SK-N-DZ (cell line): ENCODE data around the gene BHLHE23.
A peak's percentile ranks its signal among the peaks of the same experiment; 100 is the strongest.

ENCODE experiments used
- DNase-seq: peaks from one replicate; pipeline ENCODE4 v3.0.0-alpha.2; 2015; ENCODE audit warnings: low spot score

BHLHE23 gene

DNA sequence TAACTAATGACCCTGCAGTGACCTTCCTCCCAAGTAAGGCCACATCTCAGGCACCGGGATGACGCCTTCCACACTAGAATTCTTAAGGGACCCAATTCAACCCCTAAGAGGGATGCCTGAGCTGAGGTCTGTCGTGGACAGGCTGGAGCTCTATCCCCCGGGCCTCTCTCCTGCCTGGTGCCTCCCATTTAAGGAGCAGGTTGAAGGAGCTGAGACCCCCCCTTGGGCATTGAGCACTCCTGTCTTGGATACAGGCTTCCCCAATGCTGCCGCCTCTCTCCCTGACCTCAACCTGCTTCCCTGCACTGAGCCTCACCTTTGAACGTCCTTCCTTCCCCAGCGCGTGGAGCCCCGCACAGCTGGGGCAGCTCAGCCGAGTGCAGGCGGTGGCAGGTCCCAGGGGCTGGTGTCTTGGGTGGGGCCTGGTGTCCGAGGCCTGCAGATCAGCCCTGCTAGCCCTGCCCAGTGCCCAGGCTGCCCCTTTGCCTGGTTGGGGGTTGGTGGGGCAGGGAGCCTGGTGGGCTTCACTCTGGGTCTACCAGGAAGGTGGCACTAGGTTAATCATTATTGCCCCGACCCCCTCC lies 19.9 kb upstream of the BHLHE23 start:
- no peak for DNase-seq

DNA sequence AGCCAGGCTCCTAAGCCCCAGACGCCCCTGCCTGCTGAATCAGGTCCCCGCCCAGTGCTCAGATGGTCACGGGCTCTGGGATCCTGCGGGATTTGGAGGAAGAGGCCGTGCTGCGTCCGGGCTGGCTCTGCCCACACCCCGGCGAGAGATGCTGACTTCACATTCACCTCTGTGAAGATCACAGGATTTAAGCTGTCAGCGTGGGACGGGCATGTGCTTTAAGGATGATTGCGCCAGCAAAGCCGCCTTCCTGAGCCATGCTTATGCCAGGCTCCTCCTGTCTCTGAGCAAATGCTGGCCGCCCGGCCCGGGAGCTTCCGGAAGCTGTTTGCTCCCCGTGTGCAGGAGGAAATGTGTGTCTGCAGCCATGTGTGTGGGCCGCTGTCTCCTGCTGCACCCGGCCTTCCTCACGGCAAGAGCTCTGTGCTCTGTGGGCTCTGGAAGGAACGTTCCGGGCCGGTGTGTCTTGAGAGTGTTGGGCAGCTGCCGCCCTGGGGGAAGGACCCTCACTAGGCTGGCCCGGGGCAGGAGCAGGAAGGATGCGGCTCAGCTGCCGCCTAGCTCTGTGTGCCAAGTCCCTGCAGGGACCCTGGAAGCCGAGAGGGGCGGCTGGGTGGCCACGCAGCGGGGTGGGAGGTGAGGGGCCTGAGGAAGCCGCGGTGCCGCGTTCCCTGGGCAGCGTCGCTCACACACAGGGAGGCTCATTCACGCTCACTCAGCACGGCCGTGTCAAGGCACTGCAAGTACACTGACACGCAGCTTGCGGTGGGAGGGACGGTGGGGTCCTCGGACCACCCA lies 19.0 kb upstream of the BHLHE23 start:
- no peak for DNase-seq

DNA sequence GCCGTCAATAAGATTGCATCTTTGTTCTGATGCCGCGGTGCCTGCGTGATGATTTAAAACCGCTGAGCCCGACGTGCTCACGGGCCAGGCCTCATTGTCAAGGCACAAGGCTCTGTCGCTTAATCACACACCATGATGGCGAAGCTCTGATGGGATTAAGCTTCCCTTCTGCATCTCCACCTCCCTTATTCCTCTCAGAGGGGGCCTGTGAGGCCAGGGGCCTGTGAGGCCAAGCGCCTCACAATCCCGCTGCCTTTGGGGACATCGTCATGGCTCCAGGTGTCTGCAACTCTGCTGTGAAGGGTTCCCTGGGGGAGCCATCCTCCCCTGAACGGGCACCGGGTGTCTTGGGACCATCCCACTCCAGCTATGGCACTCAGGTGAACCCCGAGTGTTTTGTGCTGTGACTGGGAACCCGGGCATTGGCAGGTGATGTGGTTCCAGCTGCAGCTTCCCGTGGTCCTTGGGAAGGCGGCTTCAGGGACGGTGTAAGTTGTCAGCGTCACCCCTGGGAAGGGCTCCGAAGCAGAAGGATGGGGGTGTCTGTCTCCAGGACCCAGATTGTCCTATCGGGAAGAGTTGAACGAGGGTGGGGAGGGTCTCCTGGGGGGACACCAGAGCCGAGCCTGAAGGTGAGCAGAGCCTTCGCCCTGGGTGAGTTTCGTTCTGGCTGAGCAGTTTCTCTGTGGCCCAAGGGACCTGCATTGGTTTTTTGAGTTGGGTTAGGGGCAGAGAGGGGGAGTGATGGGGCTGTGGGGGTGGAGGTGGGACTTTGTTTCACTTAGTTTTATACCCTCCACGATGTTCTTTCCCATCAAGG lies 18.0 kb upstream of the BHLHE23 start:
- no peak for DNase-seq

DNA sequence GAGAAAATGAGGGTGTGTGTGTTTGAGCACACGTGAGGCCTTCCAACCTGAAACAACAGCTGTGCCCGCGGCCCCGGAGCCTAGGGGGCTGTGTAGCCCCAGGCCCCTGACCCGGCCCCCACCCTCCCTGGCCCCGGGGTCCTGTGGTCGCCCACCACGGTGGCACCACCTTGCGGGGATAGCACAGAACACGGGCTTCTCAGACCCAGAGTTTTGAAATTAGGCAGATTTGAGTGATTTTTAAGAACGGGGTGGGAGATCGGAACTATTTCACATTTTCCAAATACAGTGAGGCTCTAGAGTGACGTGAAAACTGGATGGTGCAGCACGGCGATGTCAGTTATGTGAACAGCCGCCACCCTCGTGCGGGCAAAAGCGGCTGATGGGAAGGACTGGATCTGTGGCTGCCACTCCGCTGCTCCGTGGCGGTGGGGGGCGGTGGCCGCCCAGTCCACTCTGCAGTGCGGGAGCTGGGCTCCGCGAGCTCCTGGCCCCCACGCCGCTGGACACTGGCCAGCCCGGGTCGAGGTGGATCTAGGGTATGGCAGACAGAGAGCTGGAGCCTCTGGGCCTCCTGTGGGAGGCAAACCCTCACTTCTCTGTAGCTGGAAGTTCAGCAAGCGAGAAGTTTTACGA lies 17.3 kb upstream of the BHLHE23 start:
- no peak for DNase-seq

DNA sequence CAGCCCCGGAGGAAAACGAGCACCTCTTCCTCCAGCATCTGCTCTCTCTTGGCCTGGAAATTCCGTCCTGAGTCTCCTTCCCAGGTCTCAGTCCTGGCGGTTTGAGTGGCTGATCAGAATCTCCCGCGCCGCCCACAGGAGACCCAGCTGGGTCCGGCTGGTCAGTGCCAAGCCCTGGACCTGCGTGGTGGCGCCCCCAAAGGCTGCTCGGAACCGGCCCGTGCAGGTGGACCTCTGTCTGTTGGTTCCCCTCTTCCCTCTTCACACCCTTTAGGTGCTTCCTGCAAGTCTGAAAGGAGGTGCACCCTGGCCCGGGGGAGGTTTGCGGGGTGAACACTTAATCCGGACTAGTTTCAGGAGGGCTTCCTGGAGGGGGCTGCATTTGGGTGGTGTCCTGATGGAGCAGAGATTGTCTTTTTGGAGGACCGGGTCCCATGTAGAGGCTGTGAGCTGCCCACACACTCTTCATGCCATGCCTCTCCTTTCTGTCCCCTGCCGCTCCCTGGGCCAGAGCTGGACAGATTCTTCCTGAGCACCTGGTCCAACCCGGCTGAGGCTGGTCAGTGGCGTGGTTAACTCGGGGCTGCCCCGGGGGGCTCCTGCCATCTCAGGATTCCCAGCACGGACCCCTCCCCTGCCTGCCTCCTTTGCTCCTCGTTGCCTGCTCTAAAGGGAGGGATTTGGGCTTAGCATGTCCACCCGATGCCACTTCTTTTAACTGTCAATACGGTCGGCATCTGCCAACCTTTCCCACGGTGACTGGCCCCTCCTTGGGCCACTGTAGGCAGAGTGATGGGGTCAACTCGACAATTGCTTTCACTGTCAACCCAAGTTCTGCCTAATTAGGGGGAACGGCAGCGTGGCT lies 16.5 kb upstream of the BHLHE23 start:
- no peak for DNase-seq

DNA sequence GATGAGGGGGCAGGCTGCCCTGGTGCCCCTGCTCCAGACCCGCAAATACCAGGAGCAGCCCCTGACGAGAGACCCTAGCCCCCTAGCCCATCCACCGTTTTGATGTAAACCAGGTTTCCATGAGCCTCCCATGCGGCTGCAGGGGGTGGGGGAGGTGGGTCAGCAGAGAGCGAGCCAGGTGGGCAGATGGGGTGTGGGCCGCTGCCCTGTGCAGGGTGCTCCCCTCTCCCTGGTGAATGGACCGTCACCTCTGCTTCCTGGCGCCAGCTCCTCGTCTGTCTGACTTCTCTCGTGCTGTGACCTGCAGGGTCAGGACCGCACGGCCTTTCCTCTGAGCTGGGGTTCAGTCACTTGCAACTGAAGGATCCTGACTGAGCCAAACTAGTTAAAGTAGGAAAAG lies 15.7 kb upstream of the BHLHE23 start:
- DNase-seq, result no peak

DNA sequence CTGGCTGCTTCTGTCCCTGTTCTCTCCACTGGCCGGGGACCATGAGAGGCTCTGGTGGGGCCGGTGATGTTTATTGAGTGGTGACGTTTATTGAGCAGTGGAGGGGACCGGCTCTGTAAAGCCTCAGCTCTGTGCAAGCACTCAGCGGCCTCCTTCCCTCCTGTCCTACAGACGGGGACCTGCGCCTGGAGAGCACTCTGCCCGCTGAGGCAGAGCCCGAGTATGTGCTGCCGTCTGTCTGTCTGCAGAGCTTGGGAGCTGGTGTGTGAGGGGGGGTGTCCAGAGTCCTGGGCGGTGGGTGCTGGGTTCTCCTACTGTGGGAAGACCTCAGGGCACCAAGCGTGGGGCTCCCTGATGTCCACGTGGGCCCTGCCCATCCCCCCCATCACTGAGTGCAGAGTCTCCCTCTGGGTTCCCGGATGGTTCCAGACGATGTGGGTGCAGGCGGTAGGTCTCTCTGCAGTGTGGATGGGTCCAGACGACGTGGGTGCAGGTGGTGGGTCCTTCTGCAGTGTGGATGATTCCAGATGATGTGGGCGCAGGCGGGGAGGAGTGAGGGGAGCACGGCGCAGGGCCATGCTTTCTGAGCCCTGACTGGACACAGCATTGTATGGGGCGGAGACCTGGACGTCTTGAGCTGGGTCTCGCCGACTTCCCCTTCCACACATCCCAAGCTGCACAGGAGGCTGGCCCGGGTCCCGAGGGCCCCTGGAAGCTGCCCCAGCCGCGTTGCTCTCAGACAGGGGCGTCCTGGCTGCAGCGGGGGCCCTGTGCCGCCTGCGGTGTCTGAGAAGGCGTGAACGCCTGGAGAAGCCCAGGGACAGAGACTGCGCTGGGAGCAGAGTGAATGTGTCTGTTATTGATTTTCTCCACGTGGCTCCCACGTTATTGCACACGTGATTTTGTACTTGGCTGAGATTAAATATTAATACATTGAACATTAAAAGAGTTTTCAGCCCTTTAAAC lies 14.9 kb upstream of the BHLHE23 start:
- no peak for DNase-seq

DNA sequence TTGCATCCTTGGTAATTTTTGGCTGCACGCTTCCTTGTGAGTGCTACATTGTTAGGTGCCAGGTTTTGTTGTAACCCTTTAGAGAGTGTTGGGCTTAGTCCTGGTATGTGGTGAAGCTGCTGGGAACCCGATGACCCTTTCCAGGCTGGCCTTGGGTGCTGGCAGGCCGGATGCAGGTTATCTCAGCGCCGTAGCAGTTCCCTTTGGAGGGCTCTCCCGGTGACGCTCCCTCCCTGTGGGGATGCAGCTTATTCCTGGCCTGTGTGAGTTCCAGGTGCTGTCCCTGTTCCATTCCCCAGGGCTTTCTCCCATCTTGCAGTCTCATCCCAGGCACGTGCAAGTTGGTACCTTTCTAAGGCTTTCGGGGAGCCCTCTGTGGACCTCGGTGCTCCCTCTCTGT lies 13.9 kb upstream of the BHLHE23 start:
- DNase-seq, result no peak

DNA sequence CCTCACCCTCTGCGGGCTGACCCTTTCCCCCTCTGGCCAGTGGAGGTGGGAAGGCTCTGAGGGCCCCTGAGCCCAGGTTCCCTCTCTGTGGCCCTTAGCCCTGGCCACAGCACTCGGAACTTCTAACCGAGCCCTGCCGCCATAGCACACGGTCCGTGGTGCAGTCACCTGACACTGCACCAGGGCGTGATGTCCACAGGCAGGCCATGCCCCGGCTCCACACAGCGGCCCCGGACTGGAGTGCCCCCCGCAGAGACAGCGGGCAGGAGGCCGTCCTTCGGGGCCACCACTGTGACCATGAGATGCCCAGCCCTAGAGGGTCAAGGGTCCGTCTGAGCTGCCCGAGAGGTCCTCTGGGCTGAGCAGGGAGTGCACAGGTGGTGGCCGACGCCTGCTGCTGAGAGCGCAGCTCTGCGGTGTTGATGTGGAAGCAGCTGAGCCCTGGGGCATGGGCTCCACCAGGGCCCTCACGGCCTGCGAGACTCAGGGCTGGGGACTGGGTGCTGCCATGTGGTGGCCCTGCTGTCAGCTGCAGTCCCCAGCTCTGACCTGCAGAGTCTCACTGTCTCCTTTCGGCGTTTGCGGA lies 11.2 kb upstream of the BHLHE23 start:
- DNase-seq, result no peak

DNA sequence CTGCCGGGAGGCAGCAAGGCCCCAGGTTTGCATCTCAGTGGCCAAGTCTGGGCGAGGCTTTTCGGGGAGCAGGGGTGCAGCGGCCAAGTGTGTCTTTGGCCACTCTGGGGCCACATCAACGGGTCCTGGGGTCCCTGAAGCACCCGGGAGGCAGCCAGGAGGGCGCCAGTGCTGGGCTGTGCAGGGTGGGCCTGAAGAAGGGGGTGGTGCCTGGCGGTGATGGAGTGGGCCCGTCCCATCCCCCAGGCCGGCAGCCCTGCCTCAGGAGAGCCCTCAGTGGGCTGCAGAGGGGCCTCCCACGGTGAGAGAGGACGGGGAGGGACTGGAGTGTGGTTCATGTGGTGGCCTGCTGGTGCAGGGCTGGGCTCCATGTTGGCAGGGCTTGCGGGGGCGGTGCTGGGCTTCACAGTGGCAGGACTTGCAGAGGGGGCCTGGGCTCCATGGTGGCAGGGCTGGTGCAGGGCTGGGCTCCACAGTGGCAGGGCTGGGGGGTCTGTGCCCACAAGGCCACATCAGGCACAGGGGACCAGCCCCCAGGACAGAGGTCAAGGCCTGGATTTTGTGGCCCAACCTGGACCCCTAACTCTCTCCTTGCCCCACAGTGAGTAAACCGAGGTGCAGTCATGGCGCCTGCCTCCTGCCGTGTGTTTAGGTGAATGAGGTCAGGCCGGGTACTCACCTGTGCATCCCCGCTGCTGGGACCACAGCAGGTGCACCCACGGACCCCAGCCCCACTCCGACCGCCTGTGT lies 10.5 kb upstream of the BHLHE23 start:
- DNase-seq, result no peak

DNA sequence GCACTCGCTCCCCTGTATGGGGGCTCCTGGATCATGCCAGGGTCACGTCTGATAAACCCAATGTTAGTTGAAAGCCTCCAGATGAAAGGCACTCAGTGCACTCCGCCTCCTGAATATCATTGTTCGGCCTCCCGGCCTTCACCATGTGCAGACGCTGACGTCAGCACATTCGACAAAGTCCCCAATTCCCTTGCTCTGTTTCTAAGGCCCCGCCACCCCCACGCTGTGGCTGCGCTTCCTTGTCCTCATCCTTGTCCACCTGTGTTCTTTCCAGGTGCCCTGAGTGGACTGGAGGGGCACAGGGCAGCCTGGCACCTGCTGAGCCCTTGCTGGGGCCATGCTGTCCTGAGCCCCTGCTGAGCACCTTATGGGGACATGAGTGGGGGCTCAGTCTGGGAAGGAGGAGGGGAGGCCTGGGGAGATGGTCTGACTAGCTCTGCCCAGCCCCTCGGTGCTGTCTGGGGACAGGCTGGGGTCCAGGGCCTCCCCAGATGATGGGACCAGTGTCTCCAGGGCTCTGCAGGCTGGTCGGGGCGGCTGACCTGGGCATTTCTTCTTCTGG lies 9.8 kb upstream of the BHLHE23 start:
- no peak for DNase-seq

DNA sequence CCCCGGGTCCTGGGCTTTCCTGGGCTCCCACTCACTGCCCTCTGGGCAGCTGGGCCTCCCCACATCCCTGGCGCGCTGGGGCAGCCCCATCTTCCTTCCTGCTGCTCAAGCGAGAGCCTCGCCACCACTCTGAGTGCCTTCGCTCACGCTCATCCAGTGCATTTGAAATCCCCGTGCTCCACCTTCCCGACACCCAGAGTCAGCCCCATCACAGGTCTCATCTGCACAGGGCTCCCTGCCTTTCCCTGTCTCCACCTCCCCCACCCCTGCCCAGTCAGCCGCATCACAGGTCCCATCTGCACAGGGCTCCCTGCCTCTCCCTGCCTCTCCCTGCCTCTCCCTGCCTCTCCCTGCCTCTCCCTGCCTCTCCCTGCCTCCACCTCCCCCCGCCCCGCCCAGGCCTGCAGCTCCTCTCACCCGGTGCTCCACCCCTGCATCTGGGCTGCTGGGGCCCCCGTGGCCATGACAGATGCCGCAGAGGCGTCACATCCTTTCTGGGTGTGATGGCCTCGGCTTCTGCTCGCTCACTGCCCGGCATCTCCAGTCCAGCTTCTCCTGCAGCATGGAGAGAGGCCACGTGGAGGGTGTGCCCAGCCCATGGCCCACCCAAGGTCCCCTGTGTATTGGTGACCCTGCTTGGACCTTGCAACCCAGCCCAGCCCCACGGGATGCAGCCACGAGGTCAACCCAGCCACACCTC lies 9.0 kb upstream of the BHLHE23 start:
- DNase-seq, result no peak

DNA sequence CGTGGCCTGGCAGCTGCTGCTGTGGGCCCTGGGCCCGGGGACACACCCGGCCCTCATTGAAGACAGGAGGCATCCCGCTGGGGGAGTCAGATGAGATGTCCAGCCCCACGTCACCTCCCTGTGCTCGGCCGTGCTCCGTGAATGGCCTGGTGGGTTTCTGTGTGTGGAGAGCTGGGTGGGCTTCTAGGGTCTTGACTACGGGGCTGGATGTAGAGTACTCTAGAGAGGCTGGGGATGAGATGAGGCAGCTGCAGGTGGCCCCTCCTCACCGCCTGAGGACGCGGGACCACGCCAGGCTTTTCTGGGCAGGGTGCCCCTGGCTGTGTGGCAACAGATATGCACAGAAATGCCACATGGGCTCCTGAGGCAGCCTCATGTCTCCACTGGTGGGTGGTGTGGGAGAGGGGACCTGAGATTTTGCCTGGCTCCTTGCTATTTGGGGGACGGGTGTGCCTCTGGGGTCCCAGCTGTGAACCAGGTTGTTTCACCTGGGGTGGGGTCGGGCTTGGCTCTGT lies 8.4 kb upstream of the BHLHE23 start:
- no peak for DNase-seq

DNA sequence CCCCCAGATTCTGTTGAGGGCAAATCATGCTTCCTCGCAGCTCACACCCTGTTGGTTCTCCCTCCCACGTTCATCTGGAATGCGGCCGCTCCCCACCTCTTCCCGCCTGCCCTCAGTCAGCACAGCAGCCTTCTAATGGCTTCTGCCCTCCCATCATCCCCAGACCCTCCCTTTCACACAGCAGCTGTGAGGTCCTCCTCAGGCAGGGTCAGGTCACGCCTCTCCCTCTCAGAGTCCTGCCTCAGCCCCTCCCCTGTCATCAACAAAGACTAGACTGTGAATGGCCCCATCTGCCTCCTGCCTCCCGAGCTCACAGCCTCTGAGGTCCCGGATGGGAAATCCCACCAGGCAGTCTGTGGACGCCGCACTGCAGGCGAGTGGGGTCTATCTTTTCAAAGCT lies 7.9 kb upstream of the BHLHE23 start:
- peak; percentile 84 for DNase-seq

DNA sequence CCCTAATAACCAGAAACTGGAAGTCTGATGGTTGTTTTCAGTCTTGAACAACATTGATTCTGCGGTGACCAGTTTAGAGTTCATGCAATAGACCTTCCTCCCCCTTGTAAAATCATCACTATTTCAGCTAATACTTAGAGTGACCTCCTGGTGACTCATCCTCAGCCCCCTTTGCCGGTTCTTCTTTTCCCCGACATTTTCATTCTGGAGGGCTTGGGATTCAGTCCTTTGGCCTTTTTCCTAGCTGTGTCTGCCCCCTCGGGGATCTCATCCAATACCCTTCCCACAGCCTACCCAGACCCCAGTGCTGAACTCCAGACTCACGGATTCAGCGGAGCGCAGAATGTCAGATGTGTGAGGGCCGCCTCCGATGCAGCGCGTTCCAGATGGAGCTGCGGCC lies 7.5 kb upstream of the BHLHE23 start:
- no peak for DNase-seq

DNA sequence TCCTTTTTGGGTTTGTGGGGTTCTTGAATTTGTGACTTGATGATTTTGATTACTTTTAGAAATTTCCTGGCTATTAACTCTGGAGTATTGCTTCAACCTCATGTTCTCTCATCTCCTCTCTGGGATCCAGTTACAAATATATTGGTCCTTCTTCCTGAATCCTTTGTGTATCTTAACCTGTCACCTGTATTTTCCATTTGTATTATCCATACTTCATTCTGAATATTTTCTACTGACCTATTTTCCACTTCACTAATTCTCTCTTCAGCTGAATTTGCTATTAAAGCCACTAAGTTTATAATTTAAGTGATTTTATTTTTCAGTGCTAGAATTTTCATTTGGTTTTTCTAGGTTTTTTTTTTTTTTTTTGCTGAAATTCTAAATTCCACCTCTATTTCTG lies 6.4 kb upstream of the BHLHE23 start:
- no peak for DNase-seq

DNA sequence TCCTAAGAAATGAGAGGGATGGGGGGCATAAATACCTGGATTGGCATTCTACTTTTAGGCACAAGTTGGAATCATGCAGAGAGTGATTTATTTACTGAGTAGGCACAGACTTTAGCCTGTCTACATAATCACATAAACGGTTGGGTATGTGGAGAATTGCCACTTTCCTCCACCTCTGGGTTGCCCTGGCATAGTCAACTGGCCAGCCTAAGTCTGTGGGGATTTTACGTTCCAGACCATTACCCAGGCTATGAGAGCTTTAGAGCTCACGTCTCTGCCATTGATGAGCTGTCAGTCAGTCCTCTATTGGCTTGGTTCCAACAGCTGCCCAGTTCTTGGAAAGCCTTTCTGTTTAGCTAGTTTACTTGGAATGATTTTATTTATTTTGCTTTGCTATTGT lies 5.0 kb upstream of the BHLHE23 start:
- DNase-seq, result no peak
